Liver (tissue), 3 donors: ENCODE data around the gene METAP2.

ENCODE experiments used
- CTCF ChIP-seq: fragments of 150-350 bp; IDR thresholded peaks from 2 replicates; pipeline ENCODE4 v1.5.1; 2017; ENCODE audit warnings: improper control_type of control experiment, low read depth, low read length; ENCODE audit not compliant: missing input control
- GABPA ChIP-seq, 2 donors: IDR thresholded peaks in 1 of 2; conservative IDR thresholded peaks in 1 of 2; 2 replicates each; pipeline ENCODE4 v1.6.1; 2016; ENCODE audit warnings: antibody characterized with exemption in 2 of 2, mild to moderate bottlenecking in 1 of 2, moderate library complexity in 1 of 2
- NR2F2 ChIP-seq: IDR thresholded peaks from 2 replicates; pipeline ENCODE4 v1.6.1; 2016; ENCODE audit warnings: antibody characterized with exemption
- donor health status: healthy.
- donor health status: healthy.

- TF ChIP-seq CTCF (no peak), NR2F2 (no peak), GABPA (IDR thresholded peaks at IDR 0.05 in 1 of 2, conservative IDR thresholded peaks at IDR 0.05 in 1 of 2) (no peak)
Observed at GRCh38 chr12:95424271-95424994, 49.5 kb upstream of the METAP2 start.
